GM19397 (cell line): ENCODE measurements around the gene SLC35F3.

Experiments
- ATAC-seq: cut with Tn5 transposase; IDR thresholded peaks from one replicate; pipeline ENCODE4 v1.9.1; 2021; ENCODE audit warnings: mild to moderate bottlenecking, moderate library complexity; ENCODE audit not compliant: unreplicated experiment

Gene SLC35F3

DNA sequence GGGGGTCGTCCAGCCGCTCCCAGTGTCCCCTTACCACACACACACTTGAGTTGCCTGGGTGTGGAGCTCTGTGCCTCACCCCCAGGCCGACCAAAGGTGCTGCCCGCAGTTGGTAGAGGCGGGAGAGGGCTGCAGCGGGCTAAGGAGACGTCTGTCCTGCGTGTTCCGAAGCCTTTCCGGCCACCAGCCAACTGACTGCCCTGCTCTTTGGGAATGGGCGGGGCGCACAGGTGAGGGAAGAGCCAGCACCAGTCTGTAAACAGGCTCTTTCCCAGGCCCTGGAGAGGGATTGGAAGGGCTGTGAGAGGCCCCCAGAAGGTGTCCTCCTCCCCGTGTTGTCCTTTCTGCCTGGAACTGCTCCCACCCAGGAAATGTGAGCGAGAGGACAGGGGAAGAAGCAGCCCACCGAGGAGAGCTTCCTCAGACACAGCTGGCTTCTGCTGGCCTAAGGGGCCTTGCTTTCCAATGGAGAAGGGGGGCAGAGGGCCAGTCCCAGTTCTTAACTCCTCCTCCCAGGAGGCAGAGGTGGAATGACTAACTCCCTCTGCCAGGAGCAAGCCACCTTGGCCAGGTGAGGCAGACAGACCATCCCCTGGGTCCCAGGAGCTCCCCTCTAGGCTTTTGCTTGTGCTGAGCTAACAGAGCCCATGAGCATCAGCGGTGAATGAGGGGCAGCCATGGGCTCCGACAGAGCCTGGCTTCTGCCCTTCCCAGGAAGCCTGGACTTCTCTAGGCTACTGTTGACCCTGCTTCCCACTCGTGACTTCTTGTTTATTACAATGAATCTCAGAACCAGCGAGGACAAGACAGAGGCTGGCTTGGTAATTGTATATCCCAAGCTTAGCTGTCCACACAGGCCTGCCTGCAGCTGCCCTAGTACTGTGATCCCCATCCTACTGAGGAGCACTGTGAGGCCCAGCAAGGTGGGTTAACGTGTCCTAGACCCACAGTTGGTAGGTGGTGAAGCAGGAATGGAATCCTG, 310.7 kb downstream of the SLC35F3 start:
- ATAC-seq: no peak

DNA sequence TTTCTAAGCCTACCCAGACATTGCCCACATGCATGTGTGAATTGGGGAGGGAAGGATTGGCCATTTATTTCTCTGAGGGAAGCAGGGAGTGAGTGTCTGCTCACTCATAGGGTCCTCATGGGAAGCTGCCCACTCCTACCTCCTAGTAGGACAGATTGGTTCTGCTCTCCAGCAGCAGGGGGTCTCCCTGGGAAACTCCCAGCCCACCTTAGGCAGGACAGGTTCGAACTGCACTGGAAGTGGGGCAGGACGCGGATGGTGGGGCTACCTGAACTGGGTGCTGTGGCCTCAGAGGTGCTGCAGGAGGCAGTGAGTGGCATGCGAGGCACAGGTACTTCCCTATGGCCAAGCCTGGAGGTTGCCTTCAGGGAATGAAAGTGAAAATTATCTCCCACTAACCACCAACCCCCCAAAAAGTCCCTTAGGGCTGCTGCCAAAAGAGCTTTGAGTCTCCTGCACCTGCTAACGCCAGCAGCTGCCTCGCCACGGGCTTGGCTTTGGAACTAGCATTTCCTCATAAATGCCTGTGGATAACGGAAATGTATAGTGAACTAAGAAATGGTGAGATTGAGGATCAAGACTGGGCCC, 311.7 kb downstream of the SLC35F3 start:
- ATAC-seq: peak; percentile 34

DNA sequence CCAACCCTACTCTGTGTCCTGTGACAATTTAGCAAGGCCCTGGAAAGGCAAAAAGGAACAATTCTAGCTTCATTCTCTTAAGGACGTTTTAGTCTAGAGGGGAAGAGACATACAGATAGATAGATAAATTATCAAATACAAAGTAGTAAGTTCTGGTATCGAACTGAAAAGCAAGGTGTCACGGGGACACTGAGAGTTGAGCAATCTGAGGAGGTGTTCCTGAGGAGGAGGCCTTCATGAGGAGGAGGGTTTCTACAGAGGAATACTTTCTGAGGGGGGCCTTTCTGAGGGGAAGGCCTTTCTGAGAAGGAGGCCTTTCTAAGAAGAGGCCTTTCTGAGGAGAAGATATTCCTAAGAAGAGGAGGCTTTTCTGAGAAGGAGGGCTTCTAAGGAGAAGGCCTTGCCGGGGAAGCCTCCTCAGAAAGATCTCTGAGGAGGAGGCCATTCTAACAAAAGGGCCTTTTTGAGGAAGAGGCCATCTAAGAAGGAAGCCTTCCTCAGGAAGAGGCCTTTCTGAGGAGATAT, 312.9 kb downstream of the SLC35F3 start:
- ATAC-seq: no peak

DNA sequence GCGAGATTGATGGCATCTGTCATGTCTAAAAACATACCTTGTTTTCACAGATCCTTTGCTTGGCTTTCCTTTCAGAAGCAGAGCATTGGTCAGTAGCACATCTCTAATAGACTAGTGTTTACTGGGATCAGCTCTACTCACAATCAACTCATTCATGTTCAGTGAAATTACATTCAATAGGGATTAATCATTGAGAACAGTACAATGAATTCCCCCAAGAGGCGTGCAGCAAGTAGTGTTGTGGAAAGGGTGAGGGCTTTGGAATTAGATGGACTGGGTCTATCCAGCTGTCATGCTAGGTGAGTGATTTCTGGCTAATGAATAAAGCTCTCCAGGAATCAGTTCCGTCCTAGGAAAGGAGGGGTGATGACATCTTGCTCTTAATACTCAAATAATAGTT, 313.6 kb downstream of the SLC35F3 start:
- no peak for ATAC-seq

DNA sequence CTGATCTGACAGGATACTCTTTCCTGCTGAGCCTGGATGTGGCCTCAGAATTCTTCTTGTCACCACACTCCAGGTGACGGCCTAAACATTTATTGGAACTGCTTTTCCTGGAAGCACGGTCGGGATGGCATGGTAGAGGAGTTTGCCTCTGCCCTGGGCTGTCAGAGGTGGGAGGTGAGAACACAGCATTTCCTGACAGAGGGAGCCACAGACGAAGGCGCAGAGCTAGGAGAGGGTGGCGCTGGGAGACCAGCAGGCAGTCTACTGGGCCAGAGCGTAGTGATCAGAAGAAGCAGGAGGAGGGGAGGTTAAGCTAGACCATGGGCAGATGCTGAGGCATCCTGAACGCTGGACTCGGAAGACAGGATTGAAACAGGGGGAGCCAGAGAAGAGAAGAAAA, 315.2 kb downstream of the SLC35F3 start:
- ATAC-seq: no peak

DNA sequence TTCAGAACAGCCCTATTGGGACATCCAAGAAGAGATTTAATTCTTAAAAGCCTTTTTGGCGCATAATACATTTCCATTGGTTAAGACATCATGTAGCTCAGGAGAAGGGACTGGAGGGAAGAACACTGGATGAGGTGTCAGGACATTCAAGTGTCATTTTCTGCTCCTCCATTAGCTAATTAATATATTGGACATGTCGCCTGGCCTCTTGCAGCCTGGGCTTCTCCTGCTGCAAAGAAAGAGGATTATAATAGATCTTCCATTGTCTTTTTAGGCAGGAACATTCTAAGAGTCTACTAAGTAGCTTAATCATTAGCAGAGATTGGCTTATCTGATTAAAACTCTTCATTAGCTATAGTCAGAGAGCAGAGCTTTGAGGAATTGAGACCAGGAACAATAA, 317.1 kb downstream of the SLC35F3 start:
- no peak for ATAC-seq

DNA sequence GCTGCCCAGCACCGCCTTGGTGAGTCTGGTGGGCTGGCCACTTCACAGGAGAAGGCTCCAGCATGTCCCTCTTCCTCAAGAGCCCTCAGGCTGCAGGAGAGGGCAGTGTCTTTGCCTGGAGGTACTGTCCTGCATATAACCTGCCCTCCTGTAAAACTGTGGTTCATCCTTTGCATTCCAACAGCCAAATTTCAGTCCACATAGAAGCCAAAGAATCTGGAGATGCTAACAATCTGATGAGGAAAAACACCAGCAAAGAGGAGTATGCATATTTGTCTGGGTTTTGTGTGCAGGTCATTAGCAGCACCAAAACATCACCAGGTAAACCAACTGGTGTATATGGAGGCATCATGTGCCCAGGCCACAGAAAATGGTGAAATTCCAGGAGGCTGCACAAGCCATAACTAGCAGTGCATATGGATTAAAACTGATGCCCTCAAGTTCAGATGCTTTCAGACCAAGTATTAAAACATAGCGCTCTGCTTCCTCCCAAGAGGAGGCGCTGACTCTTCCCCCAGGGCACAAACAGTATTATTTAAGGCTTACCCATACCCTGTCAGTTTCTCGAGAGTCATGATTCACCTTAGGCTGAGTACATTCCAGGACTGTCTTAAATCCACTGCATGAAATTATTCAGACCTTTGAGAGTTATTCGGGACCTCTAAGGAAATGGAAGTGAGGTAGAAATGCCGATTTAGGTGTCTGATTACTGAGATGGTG, 318.2 kb downstream of the SLC35F3 start:
- ATAC-seq: no peak

DNA sequence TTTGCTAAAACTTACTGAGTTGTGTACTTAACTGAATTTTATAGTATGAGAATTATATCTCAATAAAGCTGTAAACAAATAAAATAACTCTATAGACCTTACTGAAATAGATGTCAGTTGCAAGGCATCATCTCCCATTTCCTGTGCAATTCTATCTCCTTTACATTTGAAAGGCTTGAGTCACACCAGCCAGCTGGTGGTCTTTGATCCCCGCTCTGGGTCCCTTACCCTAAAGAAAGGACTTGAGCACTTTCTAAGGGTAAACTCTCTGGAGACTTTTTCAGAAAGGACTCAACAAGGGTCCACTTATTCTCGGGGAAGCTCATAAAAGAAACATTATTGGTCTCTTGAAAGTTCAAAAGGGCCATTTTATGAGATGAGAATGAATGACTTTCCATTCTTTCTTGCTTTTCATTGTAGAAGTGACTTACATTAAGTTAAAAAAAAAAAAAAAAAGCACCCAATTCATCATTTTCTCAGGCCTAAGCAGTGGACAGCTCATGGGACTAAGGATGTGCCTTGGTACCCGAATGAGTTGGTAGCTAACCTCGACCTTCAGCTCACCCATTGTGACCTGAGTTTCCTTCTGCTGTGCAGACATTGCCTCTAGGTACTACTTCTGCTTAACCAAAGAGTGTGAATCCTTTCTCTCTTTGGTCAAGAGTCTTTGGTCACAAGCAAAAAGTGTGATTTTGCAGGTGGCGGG, 321.8 kb downstream of the SLC35F3 start:
- no peak for ATAC-seq

DNA sequence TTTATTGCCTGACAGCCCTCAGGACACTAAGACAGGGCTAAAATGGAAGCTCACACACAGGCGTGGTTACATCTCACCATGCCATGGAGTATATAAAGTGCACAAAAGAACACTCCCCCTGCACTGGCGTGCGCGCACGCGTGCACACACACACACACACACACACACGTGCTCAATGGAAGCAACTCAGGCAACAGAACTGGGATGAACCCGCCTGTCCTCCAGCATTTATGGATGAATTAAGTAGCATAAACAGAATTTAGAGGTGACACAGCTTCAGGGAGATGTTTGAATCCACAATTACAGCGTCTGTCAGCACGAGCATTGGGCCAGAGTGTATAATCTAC, 322.3 kb downstream of the SLC35F3 start:
- no peak for ATAC-seq

DNA sequence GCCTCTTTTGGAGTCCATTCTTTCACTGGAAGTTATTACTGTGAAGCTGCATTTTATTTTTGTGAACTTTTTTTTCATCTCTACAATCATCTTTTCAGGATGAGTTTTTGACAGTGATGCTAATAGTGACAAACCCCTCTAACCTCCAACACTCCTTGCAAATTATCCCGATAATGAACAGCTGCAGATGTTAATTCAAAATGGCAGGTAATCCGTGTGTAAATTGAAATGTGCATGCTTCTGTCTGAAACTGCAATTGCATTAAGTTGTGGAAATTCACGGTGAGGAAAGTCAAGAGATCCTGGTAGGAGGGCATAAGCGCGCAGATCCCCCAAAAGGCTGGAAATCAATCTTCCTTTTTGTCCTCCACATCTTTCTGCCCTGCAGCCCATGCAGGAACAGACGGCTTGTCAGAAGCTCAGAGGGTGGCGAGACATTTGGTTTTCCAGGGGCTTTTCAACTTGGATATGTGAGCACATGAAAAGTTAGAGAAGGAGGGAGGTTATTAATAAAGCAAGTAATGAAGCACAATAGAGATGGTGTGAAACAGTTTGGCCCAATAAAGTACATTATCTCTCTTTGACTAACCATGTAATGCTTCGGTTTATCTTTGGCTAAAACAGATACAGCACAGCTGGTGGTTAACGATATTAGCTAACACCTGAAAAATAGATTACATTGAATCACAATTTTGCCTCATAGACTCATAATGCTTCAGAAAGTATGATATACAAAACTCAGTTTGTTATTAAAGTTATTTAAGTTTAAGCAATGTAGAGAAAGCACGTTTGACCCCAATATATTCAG, 325.3 kb downstream of the SLC35F3 start:
- no peak for ATAC-seq

DNA sequence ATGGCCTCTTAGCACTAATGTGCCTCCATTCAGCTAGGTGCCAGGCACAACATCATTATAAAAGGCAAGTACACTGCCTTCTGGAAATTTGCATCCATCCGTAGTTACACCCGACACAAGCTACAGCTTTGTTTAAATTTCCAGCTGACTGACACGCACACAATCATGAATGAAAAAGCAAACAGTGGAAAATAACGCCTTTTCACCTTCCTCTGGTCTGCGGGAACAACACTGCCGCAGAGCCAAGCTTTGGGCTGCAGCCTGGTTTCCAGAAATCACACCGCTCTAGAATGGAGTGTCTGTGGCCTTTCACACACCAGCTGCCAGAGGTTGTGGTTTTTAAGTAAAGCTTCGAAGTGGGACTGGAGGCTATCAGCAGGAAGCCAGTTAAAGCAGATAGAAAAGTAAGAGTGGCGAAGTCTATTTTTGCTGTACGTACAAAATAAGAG, 326.0 kb downstream of the SLC35F3 start:
- peak; percentile 69 for ATAC-seq

DNA sequence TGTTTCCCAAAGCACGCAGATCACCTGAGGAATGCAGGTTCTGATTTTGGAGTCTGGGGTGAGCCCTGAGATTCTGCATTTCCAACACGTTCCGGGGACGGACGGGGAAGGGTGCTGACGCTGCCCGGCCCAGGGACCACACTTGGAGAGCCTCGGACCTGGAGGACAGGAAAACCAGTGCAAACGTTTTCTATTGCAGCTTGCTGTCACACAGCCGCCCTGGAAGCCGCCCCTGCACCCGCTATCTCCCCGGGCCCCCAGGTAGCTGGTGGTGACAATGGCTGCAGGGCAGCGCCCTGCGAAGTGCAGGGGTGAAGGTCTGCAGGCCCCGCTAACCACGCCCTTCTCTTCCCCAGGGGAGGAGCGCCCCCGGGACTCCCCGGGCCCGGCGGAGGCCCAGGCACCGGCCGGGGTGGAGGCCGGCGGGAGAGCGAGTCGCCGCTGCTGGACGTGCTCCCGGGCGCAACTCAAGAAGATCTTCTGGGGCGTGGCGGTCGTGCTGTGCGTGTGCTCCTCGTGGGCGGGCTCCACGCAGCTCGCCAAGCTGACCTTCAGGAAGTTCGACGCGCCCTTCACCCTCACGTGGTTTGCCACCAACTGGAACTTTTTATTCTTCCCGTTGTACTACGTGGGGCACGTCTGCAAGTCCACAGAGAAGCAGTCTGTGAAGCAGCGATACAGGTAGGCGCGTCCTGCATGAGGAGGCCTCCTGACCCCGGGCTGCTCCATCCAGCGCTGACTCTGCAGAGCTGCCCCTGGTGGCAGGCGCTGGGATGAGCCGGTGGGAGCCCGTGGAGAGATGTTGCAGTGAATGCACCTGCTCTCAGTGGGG, 326.8 kb downstream of the SLC35F3 start:
- ATAC-seq: no peak

DNA sequence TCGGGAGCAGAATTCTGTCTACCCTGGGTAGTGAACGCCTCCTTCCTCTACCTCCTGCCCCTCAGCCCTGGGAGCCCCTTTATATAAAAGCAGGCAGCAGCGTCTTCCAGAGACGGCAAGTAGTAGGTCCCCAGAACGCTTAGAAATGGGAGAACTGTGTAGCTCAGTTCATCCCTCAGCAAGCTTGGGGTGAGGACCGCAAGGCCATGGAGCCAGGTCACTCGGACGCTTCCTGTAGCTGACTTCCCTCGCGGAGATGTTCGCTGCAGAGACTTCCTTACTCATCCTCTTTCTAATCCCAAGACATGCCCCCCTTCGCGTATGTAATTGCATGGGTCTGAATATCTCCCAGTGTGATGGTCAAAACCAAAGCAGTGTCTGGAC, 327.4 kb downstream of the SLC35F3 start:
- no peak for ATAC-seq

DNA sequence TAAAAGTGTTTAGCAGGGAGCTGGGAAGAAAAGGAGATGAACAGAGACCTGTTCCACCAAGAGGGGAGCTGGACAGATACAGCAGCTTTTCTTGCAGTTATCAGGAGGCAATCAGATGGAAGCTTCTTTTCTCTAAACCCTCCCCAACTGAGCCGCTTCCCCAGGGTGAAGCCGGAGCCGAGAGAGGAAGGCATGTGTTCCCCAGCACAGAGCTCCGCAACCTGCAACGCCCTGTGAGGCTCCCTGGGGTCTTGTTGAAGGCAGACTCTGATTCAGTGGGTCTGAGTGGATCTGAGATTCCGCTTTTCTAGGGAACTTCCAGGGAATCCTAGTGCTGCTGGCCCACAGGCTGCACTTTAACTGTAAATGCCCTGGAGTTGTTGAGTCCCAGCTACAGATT, 329.7 kb downstream of the SLC35F3 start:
- no peak for ATAC-seq

DNA sequence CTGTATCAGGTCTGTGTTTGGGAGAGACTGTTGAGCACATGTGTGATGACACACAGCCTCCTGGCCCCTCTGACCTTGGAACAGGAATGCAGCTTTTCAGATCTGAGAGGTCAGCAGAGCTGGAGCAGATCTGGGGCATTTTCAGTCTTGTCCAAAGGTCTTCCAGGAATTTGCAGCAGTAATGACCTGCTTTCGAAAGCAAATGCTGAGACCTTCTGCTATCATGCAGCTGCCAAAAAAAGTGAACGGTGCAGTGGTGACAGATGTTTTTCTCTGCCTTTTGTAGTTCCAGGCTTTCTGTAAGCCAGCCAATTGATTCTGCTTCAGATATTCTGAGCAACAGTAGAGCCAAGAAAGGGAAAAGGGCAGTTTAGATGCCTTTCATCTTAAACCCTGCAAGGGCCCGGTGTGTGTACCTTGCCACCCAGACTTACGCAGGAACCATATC, 331.0 kb downstream of the SLC35F3 start:
- no peak for ATAC-seq

DNA sequence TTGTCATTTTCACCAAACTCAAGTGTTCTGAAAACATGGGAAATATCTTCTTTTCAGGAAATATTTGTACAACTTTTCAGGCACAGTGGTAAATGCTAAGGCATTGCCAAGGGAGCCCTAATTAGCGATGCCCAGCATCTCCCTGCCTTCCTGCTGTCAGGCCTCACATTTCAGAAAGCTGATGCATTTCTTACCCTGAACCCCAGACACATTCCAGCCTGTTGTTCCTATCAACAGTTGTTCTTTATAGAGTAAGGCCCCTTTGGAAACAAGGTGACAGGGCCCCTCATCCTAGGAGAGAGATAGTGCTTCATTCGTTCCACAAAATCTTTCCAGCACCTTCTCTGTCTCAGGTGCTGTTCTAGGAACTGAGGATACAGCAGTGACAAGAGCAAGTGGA, 332.9 kb downstream of the SLC35F3 start:
- ATAC-seq: no peak

DNA sequence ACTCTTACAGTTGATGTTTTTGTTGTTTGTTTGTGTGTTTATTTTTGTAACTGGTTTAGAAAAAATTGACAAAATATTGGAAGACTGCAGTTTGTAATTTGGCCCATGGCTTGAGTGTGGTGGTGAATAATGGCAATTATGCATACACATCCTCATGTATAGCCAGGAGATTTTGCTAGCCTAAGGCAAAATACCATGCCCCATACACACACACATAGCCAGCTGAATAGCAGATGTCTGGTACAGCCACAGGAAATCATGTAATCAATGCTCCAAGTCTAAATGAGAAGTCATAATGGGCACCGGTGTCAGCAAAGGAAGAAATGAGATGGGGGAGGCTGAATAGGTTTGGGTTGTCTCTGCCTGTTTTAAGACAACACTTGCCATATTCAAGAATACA, 333.6 kb downstream of the SLC35F3 start:
- no peak for ATAC-seq

DNA sequence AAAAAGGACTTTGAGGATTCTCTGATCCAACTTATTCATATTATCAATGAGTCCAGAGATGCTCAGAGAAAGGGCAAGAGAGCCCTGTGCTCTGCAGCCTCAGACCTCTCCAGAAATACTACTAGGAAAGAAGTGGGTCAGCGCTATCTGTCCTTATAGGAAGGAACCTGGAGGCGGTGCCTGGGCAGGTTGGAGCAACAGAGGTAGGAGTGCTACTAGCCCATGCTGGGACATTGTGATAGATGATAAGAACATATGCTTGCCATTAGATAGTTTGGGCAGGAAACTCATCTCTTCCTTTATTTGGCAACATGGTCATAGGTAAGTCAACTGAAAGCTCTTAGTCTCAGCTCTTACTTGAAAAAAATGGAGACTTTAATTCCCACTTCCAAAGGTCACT, 335.0 kb downstream of the SLC35F3 start:
- no peak for ATAC-seq

DNA sequence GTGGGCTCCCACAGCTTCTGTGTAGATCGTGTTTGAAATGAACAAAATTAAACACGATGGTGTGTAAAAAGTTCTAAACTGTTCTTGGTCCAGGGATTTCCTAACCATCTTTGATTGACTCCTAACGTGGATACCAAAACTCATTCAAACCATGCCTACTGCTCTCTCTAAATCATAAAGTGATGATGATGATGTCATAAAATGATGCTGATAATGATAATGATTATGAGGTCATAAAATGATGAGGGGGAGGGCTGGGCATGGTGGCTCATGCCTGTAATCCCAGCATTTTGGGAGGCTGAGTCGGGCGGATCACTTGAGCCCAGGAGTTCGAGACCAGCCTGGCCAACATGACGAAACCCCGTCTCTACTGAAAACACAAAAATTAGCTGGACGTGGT, 335.5 kb downstream of the SLC35F3 start:
- no peak for ATAC-seq
